ENCODE measurements around the gene HMGN5. TPM values are rescaled to one million over a fixed set of nuclear protein-coding genes. Genes with fewer than 3 reads are reported as not detected.

The HMGN5 gene
- total RNA-seq, 1 experiment from 2014 or later: 21.7 TPM

GRCh38 chrX:81082649-81083048, 119.1 kb downstream of the HMGN5 start:
- POLR2A ChIA-PET: no interaction called here
- Mint-ChIP-seq H3K36me3 (peaks cover 4% of the 10 kb centered on the region; the same call in 1 of the 2 replicates), H3K4me3 (no peak overlapping the region), H3K9me3 (peaks cover 16% of the 10 kb centered on the region), H3K27ac (no peak overlapping the region), H3K4me1 (no peaks in the 10 kb centered on the region; the same call in 1 of the 2 replicates), H3K27me3 (ENCODE audit: low read depth) (no peaks in the 10 kb centered on the region; the same call in 1 of the 2 replicates)
- DNase-seq (ENCODE audit: low spot score): no peak
- TF ChIP-seq ZNF232 (CRISPR knock-in tag; IDR thresholded peaks at IDR 0.05): no peak
- TF ChIP-seq ARID4B (CRISPR knock-in tag; IDR thresholded peaks at IDR 0.05; ENCODE audit: borderline replicate concordance): no peak
- no peak for TF ChIP-seq ZNF263 (CRISPR knock-in tag; IDR thresholded peaks at IDR 0.05; ENCODE audit: low read depth)
- no peak for TF ChIP-seq MYBL2 (CRISPR knock-in tag; IDR thresholded peaks at IDR 0.05)
- no peak for TF ChIP-seq ZBTB21 (CRISPR knock-in tag; IDR thresholded peaks at IDR 0.05; ENCODE audit: borderline replicate concordance)
- TF ChIP-seq ATF6 (CRISPR knock-in tag; IDR thresholded peaks at IDR 0.05): no peak
- no peak for TF ChIP-seq GRHL2 (CRISPR knock-in tag; IDR thresholded peaks at IDR 0.05; ENCODE audit: insufficient replicate concordance, severe bottlenecking)
- TF ChIP-seq NR1H2 (CRISPR knock-in tag; IDR thresholded peaks at IDR 0.05): no peak
- no peak for TF ChIP-seq NFYB (CRISPR knock-in tag; conservative IDR thresholded peaks at IDR 0.05; ENCODE audit: low read depth)
- TF ChIP-seq E2F5 (CRISPR knock-in tag; IDR thresholded peaks at IDR 0.05): no peak
- TF ChIP-seq FOXJ3 (CRISPR knock-in tag; IDR thresholded peaks at IDR 0.05; ENCODE audit: borderline replicate concordance): no peak
- no peak for TF ChIP-seq CREM (CRISPR knock-in tag; IDR thresholded peaks at IDR 0.05)
- no peak for TF ChIP-seq MLX (CRISPR knock-in tag; IDR thresholded peaks at IDR 0.05)
- CTCF ChIA-PET: no interaction called here
- no peak for ATAC-seq

Other genes with a start within 250 kb of the HMGN5 start
- 36.6 to 37.8 TPM (median 37.3 TPM) in 3 replicates for gene SH3BGRL, start 189 bp upstream of the HMGN5 start, total RNA-seq (2021)

All from WTC11 (cell line).